Measurements from ENCODE around the gene CCDC102A. TPM values are rescaled to one million over a fixed set of nuclear protein-coding genes. Genes with fewer than 3 reads are reported as not detected.
A peak's percentile ranks its signal among the peaks of the same experiment; 100 is the strongest.

CCDC102A gene
- total RNA-seq, 4 donors from 2014 or later = 22.7 to 54.9 (median 36.9) TPM

DNA sequence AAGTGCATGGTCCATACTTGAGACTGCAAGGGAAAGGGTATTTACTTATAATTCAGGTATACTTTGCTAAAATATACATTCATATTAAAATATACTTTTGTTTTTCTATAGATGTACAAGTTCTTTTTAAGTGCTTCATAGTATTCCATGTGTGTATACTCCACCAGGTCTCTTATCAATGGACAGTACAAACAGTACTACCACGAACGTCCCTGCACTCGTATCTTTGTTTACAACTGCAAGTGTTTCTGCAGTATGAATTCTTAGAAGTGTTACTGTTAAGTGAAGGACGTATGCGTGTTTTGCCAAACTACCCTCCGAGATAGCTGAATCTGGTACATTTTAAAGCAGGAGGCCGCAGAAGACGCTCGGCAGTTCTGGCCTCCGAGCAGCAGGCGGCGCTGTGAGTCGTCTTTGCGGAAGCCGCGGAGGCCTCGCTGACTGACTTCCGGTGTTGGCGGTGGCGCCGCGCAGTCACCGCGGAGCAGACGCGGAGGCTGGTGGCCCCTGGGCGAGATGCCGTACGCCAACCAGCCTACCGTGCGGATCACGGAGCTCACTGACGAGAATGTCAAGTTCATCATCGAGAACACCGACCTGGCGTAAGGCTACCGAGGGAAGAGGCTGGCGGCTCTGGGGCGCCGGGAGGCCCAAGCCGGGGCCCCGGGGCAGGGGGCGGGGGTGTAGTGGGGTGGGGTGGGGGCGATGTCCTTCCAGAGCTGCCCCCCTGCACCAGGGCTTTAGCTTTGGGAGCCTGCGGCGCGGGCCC lies 74.0 kb downstream of the CCDC102A start, which contains the start of gene POLR2C:
Gene POLR2C, plus strand, starts transcription at position 471 of the 769 bp plus-strand sequence. Its CDS starts 46 bp downstream, at position 517.
- H3K27ac ChIP-seq (replicated peaks in 1 of 4) = peak within 1 kb of the TSS; percentile 85 to 90 (median 87)
- intact Hi-C loops (cut with DNase I) = no loop called here
- H3K4me1 ChIP-seq = peaks cover 28 to 32% (median 30%) of the 10 kb centered on the region in 4 donors
- H3K9me3 ChIP-seq = no peaks in the 10 kb centered on the region
- under 1% methylated on average over 29 of the region's 47 CpGs for WGBS
- DNase-seq (ENCODE audit: extremely low spot score) = peak; percentile 96
- peaks cover 43 to 78% (median 71%) of the 10 kb centered on the region in 4 donors for H3K36me3 ChIP-seq
- peak within 1 kb of the TSS; percentile 77 to 95 (median 84) for H3K4me3 ChIP-seq
- H3K27me3 ChIP-seq = no peaks in the 10 kb centered on the region
- TF ChIP-seq, protein P1, sequence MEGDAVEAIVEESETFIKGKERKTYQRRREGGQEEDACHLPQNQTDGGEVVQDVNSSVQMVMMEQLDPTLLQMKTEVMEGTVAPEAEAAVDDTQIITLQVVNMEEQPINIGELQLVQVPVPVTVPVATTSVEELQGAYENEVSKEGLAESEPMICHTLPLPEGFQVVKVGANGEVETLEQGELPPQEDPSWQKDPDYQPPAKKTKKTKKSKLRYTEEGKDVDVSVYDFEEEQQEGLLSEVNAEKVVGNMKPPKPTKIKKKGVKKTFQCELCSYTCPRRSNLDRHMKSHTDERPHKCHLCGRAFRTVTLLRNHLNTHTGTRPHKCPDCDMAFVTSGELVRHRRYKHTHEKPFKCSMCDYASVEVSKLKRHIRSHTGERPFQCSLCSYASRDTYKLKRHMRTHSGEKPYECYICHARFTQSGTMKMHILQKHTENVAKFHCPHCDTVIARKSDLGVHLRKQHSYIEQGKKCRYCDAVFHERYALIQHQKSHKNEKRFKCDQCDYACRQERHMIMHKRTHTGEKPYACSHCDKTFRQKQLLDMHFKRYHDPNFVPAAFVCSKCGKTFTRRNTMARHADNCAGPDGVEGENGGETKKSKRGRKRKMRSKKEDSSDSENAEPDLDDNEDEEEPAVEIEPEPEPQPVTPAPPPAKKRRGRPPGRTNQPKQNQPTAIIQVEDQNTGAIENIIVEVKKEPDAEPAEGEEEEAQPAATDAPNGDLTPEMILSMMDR (IDR thresholded peaks at IDR 0.05) = peak in 2 of 3 experiments; percentile 95 to 98
- TF ChIP-seq POLR2AphosphoS5 (IDR thresholded peaks at IDR 0.05) = peak; percentile 98 to 99
- no peak for TF ChIP-seq EP300 (IDR thresholded peaks at IDR 0.05)
- peak; percentile 81 for TF ChIP-seq POLR2A (IDR thresholded peaks at IDR 0.05; ENCODE audit: low read depth)

Other genes starting within 250 kb of the CCDC102A start
- not detected for gene CCL22, start 177.8 kb downstream of the CCDC102A start, total RNA-seq
- gene CX3CL1, start 164.1 kb downstream of the CCDC102A start, total RNA-seq = 10 to 100 TPM; 26.8 to 40.4 (median 29.9) TPM
- not detected for gene CCL17, start 131.8 kb downstream of the CCDC102A start, total RNA-seq
- 10 to 100 TPM; 24.0 to 27.0 (median 26.0) TPM for gene CIAPIN1, start 89.2 kb downstream of the CCDC102A start, total RNA-seq
- gene COQ9, start 89.1 kb downstream of the CCDC102A start, total RNA-seq = 100 to 1,000 TPM in 2 of 4 donors, 10 to 100 TPM in 2; 77.2 to 115 (median 93.3) TPM
- 100 to 1,000 TPM in 3 of 4 donors, 10 to 100 TPM in 1; 95.5 to 154 (median 107) TPM for gene POLR2C, start 73.9 kb downstream of the CCDC102A start, total RNA-seq
- gene DOK4, start 50.1 kb downstream of the CCDC102A start, total RNA-seq = 10 to 100 TPM; 14.5 to 36.7 (median 29.4) TPM
- gene ADGRG5, start 6.1 kb upstream of the CCDC102A start, total RNA-seq = under 1 TPM in 3 of 4 donors, not detected in 1; under 0.01 to 0.34 (median 0.17) TPM
- 10 to 100 TPM; 17.4 to 21.4 (median 19.1) TPM for gene ADGRG1, start 92.1 kb upstream of the CCDC102A start, total RNA-seq
- 1 to 10 TPM; 2.0 to 9.6 (median 3.7) TPM for gene ADGRG3, start 131.7 kb upstream of the CCDC102A start, total RNA-seq
- under 1 TPM in 2 of 4 donors, not detected in 2; under 0.01 to 0.17 TPM for gene DRC7, start 158.2 kb upstream of the CCDC102A start, total RNA-seq
- 10 to 100 TPM; 10.4 to 16.9 (median 15.3) TPM for gene KATNB1, start 199.2 kb upstream of the CCDC102A start, total RNA-seq